Suprapubic skin (tissue), 4 donors: ENCODE measurements around the gene MAST3. TPM values are rescaled to one million over a fixed set of nuclear protein-coding genes. Genes with fewer than 3 reads are reported as not detected.

Experiments
- DNase-seq, 2 donors: peaks; one replicate each; pipeline ENCODE4 v3.0.0-alpha.2; 2019; ENCODE audit warnings: low spot score in 2 of 2
- H3K27ac ChIP-seq: fragments of 200-600 bp; sonication (generic); one replicate; pipeline ENCODE4 v1.5.1; 2019
- H3K27me3 ChIP-seq: fragments of 200-600 bp; sonication (generic); one replicate; pipeline ENCODE4 v1.5.1; 2019
- H3K36me3 ChIP-seq: fragments of 200-600 bp; sonication (generic); one replicate; pipeline ENCODE4 v1.5.1; 2019
- H3K4me1 ChIP-seq: fragments of 200-600 bp; sonication (generic); one replicate; pipeline ENCODE4 v1.5.1; 2019
- H3K4me3 ChIP-seq: fragments of 200-600 bp; sonication (generic); one replicate; pipeline ENCODE4 v1.5.1; 2019; ENCODE audit warnings: mild to moderate bottlenecking
- H3K9me3 ChIP-seq: fragments of 200-600 bp; sonication (generic); one replicate; pipeline ENCODE4 v1.5.1; 2019
- EP300 ChIP-seq: sonication (generic); formaldehyde crosslinking; IDR thresholded peaks from one replicate; pipeline ENCODE4 v1.6.1; 2017; ENCODE audit warnings: antibody characterized with exemption
- POLR2A ChIP-seq, 2 donors: fragments of 450-650 bp; IDR thresholded peaks; one replicate each; pipeline ENCODE4 v1.6.1; 2017; ENCODE audit warnings: antibody characterized with exemption in 2 of 2, mild to moderate bottlenecking in 2 of 2, moderate library complexity in 2 of 2
- POLR2AphosphoS5 ChIP-seq, 3 donors: sonication (generic); formaldehyde crosslinking; IDR thresholded peaks; one replicate each; pipeline ENCODE4 v1.6.1; 2017; ENCODE audit warnings: antibody characterized with exemption in 3 of 3
- WGBS: methylation state at CpG from one replicate; pipeline ENCODE4 v1.1.5; 2018; 5-methylcytosine and 5-hydroxymethylcytosine counted together
- total RNA-seq, 4 donors: library from RNA; depleted of rRNA; stranded (reverse); fragments of >200 nt; gene quantifications; one replicate each; pipeline ENCODE4 v1.1.0, GENCODE V29; 2016
- TF ChIP-seq, protein P1 (sequence below), 2 donors: fragments of 200-600 bp in 1 of 2; fragments of 450-650 bp in 1 of 2; sonication (generic) in 1 of 2; IDR thresholded peaks; one replicate each; pipeline ENCODE4 v1.5.1; 2016 to 2019; ENCODE audit warnings: antibody characterized with exemption in 2 of 2, mild to moderate bottlenecking in 1 of 2, moderate library complexity in 1 of 2

The MAST3 gene
- total RNA-seq, 4 donors from 2014 or later, result 13.4 to 29.7 (median 20.0) TPM

DNA sequence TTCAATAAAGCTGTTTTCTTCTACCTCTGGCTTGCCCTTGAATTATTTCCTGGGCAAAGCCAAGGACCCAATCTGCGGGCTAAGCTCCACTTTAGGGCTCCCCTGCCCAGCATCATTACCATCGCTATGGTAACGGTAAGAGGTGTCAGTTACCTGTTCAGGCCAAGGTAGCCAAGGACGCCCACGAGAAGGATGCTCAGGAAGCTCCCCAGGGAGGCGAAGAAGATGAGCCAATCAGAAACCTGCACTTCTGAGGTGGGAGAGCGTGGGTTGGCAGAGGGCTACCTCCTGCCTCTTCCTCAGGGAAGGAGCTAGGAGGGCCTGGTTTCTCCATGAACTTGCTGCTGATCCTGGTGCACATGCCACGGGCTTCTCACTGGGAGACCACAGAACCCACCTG is 35.5 kb upstream of the MAST3 start:
- H3K4me1 ChIP-seq, result peaks cover 14% of the 10 kb centered on the region
- H3K27me3 ChIP-seq, result no peaks in the 10 kb centered on the region
- H3K9me3 ChIP-seq, result no peaks in the 10 kb centered on the region
- no peak overlapping the region for H3K4me3 ChIP-seq
- no peak overlapping the region for H3K27ac ChIP-seq
- WGBS, result 59% methylated on average over 7 of the region's 8 CpGs
- no peak for TF ChIP-seq POLR2AphosphoS5 (IDR thresholded peaks at IDR 0.05)
- TF ChIP-seq EP300, result no peak
- no peak for TF ChIP-seq POLR2A (IDR thresholded peaks at IDR 0.05)
- TF ChIP-seq, protein P1, sequence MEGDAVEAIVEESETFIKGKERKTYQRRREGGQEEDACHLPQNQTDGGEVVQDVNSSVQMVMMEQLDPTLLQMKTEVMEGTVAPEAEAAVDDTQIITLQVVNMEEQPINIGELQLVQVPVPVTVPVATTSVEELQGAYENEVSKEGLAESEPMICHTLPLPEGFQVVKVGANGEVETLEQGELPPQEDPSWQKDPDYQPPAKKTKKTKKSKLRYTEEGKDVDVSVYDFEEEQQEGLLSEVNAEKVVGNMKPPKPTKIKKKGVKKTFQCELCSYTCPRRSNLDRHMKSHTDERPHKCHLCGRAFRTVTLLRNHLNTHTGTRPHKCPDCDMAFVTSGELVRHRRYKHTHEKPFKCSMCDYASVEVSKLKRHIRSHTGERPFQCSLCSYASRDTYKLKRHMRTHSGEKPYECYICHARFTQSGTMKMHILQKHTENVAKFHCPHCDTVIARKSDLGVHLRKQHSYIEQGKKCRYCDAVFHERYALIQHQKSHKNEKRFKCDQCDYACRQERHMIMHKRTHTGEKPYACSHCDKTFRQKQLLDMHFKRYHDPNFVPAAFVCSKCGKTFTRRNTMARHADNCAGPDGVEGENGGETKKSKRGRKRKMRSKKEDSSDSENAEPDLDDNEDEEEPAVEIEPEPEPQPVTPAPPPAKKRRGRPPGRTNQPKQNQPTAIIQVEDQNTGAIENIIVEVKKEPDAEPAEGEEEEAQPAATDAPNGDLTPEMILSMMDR (IDR thresholded peaks at IDR 0.05), result no peak
- H3K36me3 ChIP-seq, result no peaks in the 10 kb centered on the region
- no peak for DNase-seq

DNA sequence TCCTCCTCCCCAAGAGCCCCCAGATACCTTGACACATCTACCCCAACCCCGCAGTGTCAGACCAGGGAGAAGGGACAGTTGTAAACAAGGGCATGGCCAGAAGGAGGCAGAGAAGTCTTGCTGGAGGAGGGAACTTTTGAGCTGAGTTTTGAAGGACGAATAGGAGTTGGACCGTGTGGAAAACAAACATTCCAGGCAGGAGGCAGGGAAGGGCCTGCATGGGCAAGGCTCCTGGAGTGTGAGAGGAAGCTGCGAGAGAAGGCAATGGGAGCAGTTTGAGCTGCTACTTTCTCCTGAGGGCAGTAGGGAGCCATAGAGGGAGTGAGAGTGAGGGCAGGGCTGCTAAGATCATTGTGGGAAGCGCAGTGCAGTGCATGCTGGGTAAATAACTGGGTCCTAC is 34.1 kb upstream of the MAST3 start:
- H3K4me3 ChIP-seq, result no peak overlapping the region
- 75% methylated on average over 5 of the region's 5 CpGs for WGBS

DNA sequence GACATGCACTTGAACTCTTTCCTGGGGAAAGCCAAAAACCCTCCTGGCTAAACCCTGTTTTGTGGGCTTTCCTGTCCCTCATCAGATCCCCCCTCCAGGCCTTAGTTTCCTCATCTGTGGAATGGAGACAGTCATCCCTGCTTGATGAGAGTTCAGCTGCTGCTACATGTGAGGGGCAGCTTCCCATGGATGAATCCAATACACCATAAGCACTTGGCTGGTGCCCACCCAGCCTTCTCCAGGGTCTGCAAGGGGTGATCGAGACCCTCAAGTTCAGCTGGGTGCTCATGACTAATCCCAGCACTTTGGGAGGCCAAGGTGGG is 32.4 kb upstream of the MAST3 start:
- Histone ChIP-seq H3K36me3 (no peaks in the 10 kb centered on the region), H3K4me1 (no peaks in the 10 kb centered on the region), H3K27me3 (no peaks in the 10 kb centered on the region), H3K27ac (no peak overlapping the region), H3K4me3 (no peak overlapping the region), H3K9me3 (no peaks in the 10 kb centered on the region)
- no CpG with 5 or more reads among the region's 1 CpG for WGBS
- DNase-seq, result no peak
- TF ChIP-seq, protein P1 (IDR thresholded peaks at IDR 0.05), result no peak
- TF ChIP-seq EP300 (no peak), POLR2A (IDR thresholded peaks at IDR 0.05) (no peak), POLR2AphosphoS5 (IDR thresholded peaks at IDR 0.05) (no peak)

More for the DNA sequence above, 34.1 kb upstream of the MAST3 start:
- H3K36me3 ChIP-seq, result no peaks in the 10 kb centered on the region
- peaks cover 3% of the 10 kb centered on the region for H3K4me1 ChIP-seq
- no peaks in the 10 kb centered on the region for H3K27me3 ChIP-seq
- TF ChIP-seq EP300 (no peak), POLR2A (IDR thresholded peaks at IDR 0.05) (no peak), POLR2AphosphoS5 (IDR thresholded peaks at IDR 0.05) (no peak)
- TF ChIP-seq, protein P1 (IDR thresholded peaks at IDR 0.05), result no peak
- DNase-seq, result no peak
- no peak overlapping the region for H3K27ac ChIP-seq
- no peaks in the 10 kb centered on the region for H3K9me3 ChIP-seq

DNA sequence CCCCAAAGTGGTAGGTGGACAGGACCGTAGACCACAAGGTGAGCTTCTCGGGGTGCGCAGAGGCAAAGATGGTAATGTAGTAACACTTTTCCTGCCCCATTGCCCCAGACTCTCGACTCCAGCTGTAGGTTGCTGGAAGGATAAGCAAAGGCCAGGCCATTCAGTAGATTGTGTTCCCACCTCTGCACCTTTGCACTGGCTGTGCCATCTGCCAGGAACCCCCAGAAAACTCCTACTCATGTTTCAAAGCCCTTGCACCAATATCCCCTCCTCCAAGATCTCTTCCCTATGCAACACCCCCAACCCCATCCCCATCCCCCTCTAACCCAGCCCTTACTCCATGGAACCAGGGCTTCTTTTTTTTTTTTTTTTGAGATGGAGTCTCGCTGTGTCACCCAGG is 29.2 kb upstream of the MAST3 start:
- whole genome bisulfite sequencing, result 96% methylated on average over 5 of the region's 5 CpGs
- Histone ChIP-seq H3K27me3 (peaks cover 4% of the 10 kb centered on the region), H3K4me3 (no peak overlapping the region), H3K9me3 (no peaks in the 10 kb centered on the region), H3K4me1 (no peaks in the 10 kb centered on the region), H3K27ac (no peak overlapping the region), H3K36me3 (no peaks in the 10 kb centered on the region)
- DNase-seq, result no peak
- TF ChIP-seq, protein P1 (IDR thresholded peaks at IDR 0.05), result no peak
- TF ChIP-seq EP300, result no peak
- no peak for TF ChIP-seq POLR2AphosphoS5 (IDR thresholded peaks at IDR 0.05)
- no peak for TF ChIP-seq POLR2A (IDR thresholded peaks at IDR 0.05)

DNA sequence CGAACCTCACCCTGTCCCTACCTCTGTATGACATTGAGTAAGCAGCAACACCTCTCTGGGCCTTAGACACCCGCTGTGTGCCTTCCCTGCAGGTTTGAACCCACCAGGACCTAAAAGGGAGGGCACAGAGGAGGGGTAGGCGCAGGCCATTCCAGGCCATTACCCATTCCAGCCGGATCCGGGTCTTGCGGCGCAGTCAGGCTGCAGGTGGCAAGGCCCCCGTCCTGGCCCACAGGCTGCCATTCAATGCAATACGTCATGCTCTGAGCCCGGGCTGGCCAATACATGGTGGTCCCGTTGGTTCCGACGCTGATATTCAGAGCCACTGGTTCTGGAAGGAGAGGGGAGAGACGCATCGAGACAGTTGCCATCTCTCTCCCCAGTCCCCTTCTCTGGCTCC is 28.2 kb upstream of the MAST3 start:
- Histone ChIP-seq H3K4me3 (no peak overlapping the region), H3K27ac (no peak overlapping the region), H3K4me1 (no peaks in the 10 kb centered on the region), H3K27me3 (peaks cover 4% of the 10 kb centered on the region), H3K9me3 (no peaks in the 10 kb centered on the region), H3K36me3 (no peaks in the 10 kb centered on the region)
- no peak for DNase-seq
- no peak for TF ChIP-seq POLR2A (IDR thresholded peaks at IDR 0.05)
- no peak for TF ChIP-seq POLR2AphosphoS5 (IDR thresholded peaks at IDR 0.05)
- TF ChIP-seq, protein P1 (IDR thresholded peaks at IDR 0.05), result no peak
- no peak for TF ChIP-seq EP300
- WGBS, result 86% methylated on average over 7 of the region's 15 CpGs
